Stimulated activated CD8-positive, alpha-beta memory T cell treated with anti-CD3 and anti-CD28 coated beads, Interleukin-15, amount 100 ng/mL, for 1 hour (primary cell): Measurements from ENCODE around the gene VPS8.
A peak's percentile ranks its signal among the peaks of the same experiment; 100 is the strongest.

Experiments
- DNase-seq: peaks from one replicate; pipeline ENCODE4 v3.0.0-alpha.2; 2020; ENCODE audit warnings: low read depth

The VPS8 gene

GRCh38 chr3:184812662-184813042 is 686 bp downstream of the VPS8 start:
- peak; percentile 3 for DNase-seq

GRCh38 chr3:184813357-184813756 is 1.4 kb downstream of the VPS8 start:
- no peak for DNase-seq

- no peak for DNase-seq
Measured at GRCh38 chr3:184814214-184814613, 2.2 kb downstream of the VPS8 start.

GRCh38 chr3:184815046-184815930 is 3.3 kb downstream of the VPS8 start:
- no peak for DNase-seq

GRCh38 chr3:184816614-184817013 is 4.6 kb downstream of the VPS8 start:
- DNase-seq = no peak

- no peak for DNase-seq
Measured at GRCh38 chr3:184820525-184820924, 8.6 kb downstream of the VPS8 start.

GRCh38 chr3:184821034-184821433 is 9.1 kb downstream of the VPS8 start:
- DNase-seq = no peak

GRCh38 chr3:184822081-184822480 is 10.1 kb downstream of the VPS8 start:
- DNase-seq = no peak

- no peak for DNase-seq
Measured at GRCh38 chr3:184822654-184823053, 10.7 kb downstream of the VPS8 start.

GRCh38 chr3:184823990-184824389 is 12.0 kb downstream of the VPS8 start:
- DNase-seq = no peak

GRCh38 chr3:184825121-184825820 is 13.3 kb downstream of the VPS8 start:
- no peak for DNase-seq

GRCh38 chr3:184827572-184827971 is 15.6 kb downstream of the VPS8 start:
- DNase-seq = no peak

GRCh38 chr3:184832044-184832443 is 20.1 kb downstream of the VPS8 start:
- DNase-seq = no peak

- no peak for DNase-seq
Measured at GRCh38 chr3:184832903-184833302, 20.9 kb downstream of the VPS8 start.

GRCh38 chr3:184836090-184836822 is 24.3 kb downstream of the VPS8 start:
- no peak for DNase-seq

GRCh38 chr3:184842433-184842832 is 30.5 kb downstream of the VPS8 start:
- DNase-seq = no peak

- DNase-seq = no peak
Measured at GRCh38 chr3:184845819-184846218, 33.9 kb downstream of the VPS8 start.

- no peak for DNase-seq
Measured at GRCh38 chr3:184846496-184846895, 34.5 kb downstream of the VPS8 start.

- no peak for DNase-seq
Measured at GRCh38 chr3:184848934-184849333, 37.0 kb downstream of the VPS8 start.

- DNase-seq = no peak
Measured at GRCh38 chr3:184850201-184850600, 38.2 kb downstream of the VPS8 start.

GRCh38 chr3:184857099-184857498 is 45.1 kb downstream of the VPS8 start:
- no peak for DNase-seq

GRCh38 chr3:184864000-184864399 is 52.0 kb downstream of the VPS8 start:
- DNase-seq = no peak

- DNase-seq = no peak
Measured at GRCh38 chr3:184868477-184868876, 56.5 kb downstream of the VPS8 start.
